ENCODE results near the gene HOXA10.

Gene HOXA10

GRCh38 chr7:27133409-27134231, 40.5 kb downstream of the HOXA10 start:
- TF ChIP-seq, protein P1, sequence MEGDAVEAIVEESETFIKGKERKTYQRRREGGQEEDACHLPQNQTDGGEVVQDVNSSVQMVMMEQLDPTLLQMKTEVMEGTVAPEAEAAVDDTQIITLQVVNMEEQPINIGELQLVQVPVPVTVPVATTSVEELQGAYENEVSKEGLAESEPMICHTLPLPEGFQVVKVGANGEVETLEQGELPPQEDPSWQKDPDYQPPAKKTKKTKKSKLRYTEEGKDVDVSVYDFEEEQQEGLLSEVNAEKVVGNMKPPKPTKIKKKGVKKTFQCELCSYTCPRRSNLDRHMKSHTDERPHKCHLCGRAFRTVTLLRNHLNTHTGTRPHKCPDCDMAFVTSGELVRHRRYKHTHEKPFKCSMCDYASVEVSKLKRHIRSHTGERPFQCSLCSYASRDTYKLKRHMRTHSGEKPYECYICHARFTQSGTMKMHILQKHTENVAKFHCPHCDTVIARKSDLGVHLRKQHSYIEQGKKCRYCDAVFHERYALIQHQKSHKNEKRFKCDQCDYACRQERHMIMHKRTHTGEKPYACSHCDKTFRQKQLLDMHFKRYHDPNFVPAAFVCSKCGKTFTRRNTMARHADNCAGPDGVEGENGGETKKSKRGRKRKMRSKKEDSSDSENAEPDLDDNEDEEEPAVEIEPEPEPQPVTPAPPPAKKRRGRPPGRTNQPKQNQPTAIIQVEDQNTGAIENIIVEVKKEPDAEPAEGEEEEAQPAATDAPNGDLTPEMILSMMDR (IDR thresholded peaks at IDR 0.05; ENCODE audit: extremely low read depth, missing control alignments), result no peak

GRCh38 chr7:27132978-27133377, 41.1 kb downstream of the HOXA10 start:
- DNase-seq (ENCODE audit: low spot score), result no peak
- TF ChIP-seq, protein P1 (IDR thresholded peaks at IDR 0.05; ENCODE audit: extremely low read depth, missing control alignments), result no peak

More at GRCh38 chr7:27133409-27134231, 40.5 kb downstream of the HOXA10 start:
- no peak for DNase-seq (ENCODE audit: low spot score)

DNA sequence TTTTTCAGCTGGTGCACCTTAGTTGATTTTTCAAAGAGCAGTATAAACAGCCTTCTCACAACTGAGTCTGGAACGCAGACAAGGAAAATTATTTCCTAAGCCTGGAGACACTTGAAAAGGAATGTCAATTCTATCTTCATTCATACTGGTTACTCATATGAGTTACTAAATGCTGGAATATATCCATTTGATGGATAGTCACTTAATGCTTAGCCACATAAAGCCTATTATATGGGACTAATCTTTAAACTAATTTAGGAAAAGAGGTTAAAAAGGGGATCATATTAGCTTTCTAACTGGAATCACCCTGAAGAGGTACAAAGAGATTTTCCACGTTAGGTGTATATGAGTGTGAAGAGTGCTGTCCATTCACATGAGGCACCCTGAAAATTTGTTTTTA, 41.9 kb downstream of the HOXA10 start:
- TF ChIP-seq, protein P1 (IDR thresholded peaks at IDR 0.05; ENCODE audit: extremely low read depth, missing control alignments), result no peak
- DNase-seq (ENCODE audit: low spot score), result no peak

GRCh38 chr7:27131390-27131819, 42.7 kb downstream of the HOXA10 start:
- no peak for DNase-seq (ENCODE audit: low spot score)
- TF ChIP-seq, protein P1 (IDR thresholded peaks at IDR 0.05; ENCODE audit: extremely low read depth, missing control alignments), result no peak

GRCh38 chr7:27130540-27131389, 43.4 kb downstream of the HOXA10 start, which contains the start of gene HOXA4:
Gene HOXA4, minus strand, starts transcription at chr7:27130757. Its CDS starts 24 bp downstream, at chr7:27130733.
- TF ChIP-seq, protein P1 (IDR thresholded peaks at IDR 0.05; ENCODE audit: extremely low read depth, missing control alignments), result no peak
- peak; percentile 89 for DNase-seq (ENCODE audit: low spot score)

GRCh38 chr7:27129729-27130539, 44.2 kb downstream of the HOXA10 start:
- TF ChIP-seq, protein P1 (IDR thresholded peaks at IDR 0.05; ENCODE audit: extremely low read depth, missing control alignments), result no peak

More at GRCh38 chr7:27129729-27130539, 44.2 kb downstream of the HOXA10 start:
- DNase-seq (ENCODE audit: low spot score), result no peak

All from GM20000 (cell line).